ENCODE results near the gene PAGE2B. TPM values are rescaled to one million over a fixed set of nuclear protein-coding genes. Genes with fewer than 3 reads are reported as not detected.
"Not testable (repeated sequence)": the region's sequence is repeated elsewhere in the genome, so short reads cannot be mapped to it uniquely, and the experiment has no call there.

Gene PAGE2B
- total RNA-seq, 2 experiments from 2014 or later: 1.0 TPM; not detected in 1

DNA sequence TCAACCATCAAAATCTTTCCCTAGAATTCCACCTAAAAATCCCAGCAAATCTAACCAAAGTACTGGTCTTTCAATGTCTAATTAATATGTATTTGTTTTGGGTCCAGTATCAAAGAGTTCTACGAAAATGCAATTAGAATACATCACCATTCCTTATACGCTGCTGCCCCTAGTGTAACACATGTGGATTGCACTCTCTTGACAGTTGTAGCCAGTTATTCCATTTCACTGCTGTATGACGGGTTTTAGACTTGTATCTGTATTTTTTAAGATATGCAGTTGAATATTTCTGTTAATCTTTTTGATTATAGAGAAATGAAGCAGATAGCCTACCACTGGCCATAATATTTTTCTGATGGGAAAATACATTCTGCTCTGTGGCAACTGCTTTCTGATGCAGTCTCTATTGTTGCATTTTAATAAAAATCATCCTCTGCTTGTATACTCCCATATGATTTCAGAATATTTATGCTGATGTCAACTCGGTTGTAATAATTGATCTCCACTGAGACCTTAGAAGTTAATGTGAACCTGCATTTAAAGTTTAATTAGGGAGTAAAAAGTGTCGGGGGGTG, 17.1 kb upstream of the PAGE2B start:
- Mint-ChIP-seq H3K27ac (no peak overlapping the region), H3K36me3 (ENCODE audit: low read depth) (no peaks in the 10 kb centered on the region), H3K4me1 (peaks cover 15% of the 10 kb centered on the region), H3K27me3 (no peaks in the 10 kb centered on the region), H3K4me3 (peak overlapping the region; percentile 12), H3K9me3 (no peaks in the 10 kb centered on the region)
- ChIA-PET POLR2A (interaction anchor here (1.1 kb wide), 1 partner anchor 58 kb away, joined by 3 read pairs; the partner anchor contains the start of gene APEX2), CTCF (interaction anchor here (0.9 to 1.2 kb wide), 3 partner anchors 57 to 798 kb away, joined by 3 to 4 read pairs (median 3); partner anchors contain the start of gene APEX2)
- DNase-seq: peak; percentile 17

- POLR2A ChIA-PET; H3K36me3 Mint-ChIP-seq (ENCODE audit: low read depth); H3K4me1 Mint-ChIP-seq; H3K4me3 Mint-ChIP-seq; CTCF ChIA-PET; H3K9me3 Mint-ChIP-seq; H3K27me3 Mint-ChIP-seq; H3K27ac Mint-ChIP-seq; DNase-seq: not testable (repeated sequence)
Measured at GRCh38 chrX:55067180-55067579, 7.7 kb upstream of the PAGE2B start.

DNA sequence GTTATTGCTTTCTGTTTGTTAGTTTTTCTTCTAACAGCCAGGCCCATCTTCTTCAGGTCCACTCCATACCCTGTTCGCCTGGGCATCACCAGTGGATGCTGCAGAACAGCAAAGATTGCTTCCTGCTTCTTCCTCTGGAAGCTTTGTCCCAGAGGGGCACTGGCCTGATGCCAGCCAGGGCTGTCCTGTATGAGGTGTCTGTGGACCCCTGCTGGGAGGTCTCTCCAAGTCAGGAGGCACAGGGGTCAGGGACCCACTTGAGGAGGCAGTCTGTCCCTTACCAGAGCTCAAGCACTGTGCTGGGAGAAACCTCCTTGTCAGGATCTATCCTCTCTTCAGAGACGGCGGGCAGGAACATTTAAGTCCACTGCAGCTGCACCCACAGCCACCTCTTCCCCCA, 2.5 kb upstream of the PAGE2B start:
- Mint-ChIP-seq H3K36me3 (ENCODE audit: low read depth) (no peaks in the 10 kb centered on the region), H3K4me1 (no peaks in the 10 kb centered on the region), H3K27me3 (no peaks in the 10 kb centered on the region), H3K27ac (no peak overlapping the region), H3K9me3 (no peaks in the 10 kb centered on the region), H3K4me3 (no peak overlapping the region)
- DNase-seq: no peak
- ChIA-PET POLR2A (no interaction called here), CTCF (no interaction called here)

GRCh38 chrX:55088795-55089489, 14.1 kb downstream of the PAGE2B start, which contains the start of gene PAGE2:
PAGE2 (plus strand) TSS chrX:55089018; CDS start chrX:55090021, 1,003 bp downstream.
- Mint-ChIP-seq H3K36me3 (ENCODE audit: low read depth) (no peaks in the 10 kb centered on the region), H3K27me3 (no peaks in the 10 kb centered on the region), H3K27ac (no peak within 1 kb of the TSS), H3K4me1 (no peaks in the 10 kb centered on the region), H3K4me3 (no peak within 1 kb of the TSS), H3K9me3 (no peaks in the 10 kb centered on the region)
- DNase-seq: no peak
- CTCF ChIA-PET: no interaction called here
- POLR2A ChIA-PET: no interaction called here

- no peaks in the 10 kb centered on the region for H3K27me3 Mint-ChIP-seq
- H3K4me3 Mint-ChIP-seq: no peak overlapping the region
- ChIA-PET POLR2A (no interaction called here), CTCF (no interaction called here)
- no peaks in the 10 kb centered on the region for H3K4me1 Mint-ChIP-seq
- no peak overlapping the region for H3K27ac Mint-ChIP-seq
- H3K9me3 Mint-ChIP-seq: no peaks in the 10 kb centered on the region
- no peaks in the 10 kb centered on the region for H3K36me3 Mint-ChIP-seq (ENCODE audit: low read depth)
- DNase-seq: no peak
Measured at GRCh38 chrX:55098691-55099090, 23.9 kb downstream of the PAGE2B start.

DNA sequence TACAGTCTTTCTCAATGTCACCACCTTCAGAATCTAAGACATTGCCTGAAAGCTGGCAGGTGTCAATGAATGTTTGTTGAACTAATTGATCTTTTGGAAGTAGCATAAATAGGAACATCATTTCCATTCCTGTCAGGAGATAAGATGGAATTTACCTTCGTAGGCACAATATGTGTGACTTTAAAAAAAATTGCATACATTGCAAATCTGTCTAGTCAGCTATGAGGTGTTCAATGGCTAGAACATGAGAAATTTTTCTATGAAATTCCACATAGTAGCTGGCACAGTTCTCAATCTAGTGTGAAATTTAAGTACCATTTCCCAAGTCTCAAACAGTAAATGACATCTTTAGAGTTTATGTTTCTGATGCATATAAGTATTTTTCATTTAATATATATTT, 24.3 kb downstream of the PAGE2B start:
- H3K4me1 Mint-ChIP-seq: no peaks in the 10 kb centered on the region
- no peaks in the 10 kb centered on the region for H3K9me3 Mint-ChIP-seq
- no peak for DNase-seq
- no peaks in the 10 kb centered on the region for H3K36me3 Mint-ChIP-seq (ENCODE audit: low read depth)
- no peak overlapping the region for H3K4me3 Mint-ChIP-seq
- H3K27me3 Mint-ChIP-seq: no peaks in the 10 kb centered on the region
- POLR2A ChIA-PET: no interaction called here
- CTCF ChIA-PET: no interaction called here
- no peak overlapping the region for H3K27ac Mint-ChIP-seq

- DNase-seq: no peak
- no peak overlapping the region for H3K4me3 Mint-ChIP-seq
- no peak overlapping the region for H3K27ac Mint-ChIP-seq
- H3K9me3 Mint-ChIP-seq: no peaks in the 10 kb centered on the region
- peaks cover 1% of the 10 kb centered on the region for H3K4me1 Mint-ChIP-seq
- H3K27me3 Mint-ChIP-seq: no peaks in the 10 kb centered on the region
- POLR2A ChIA-PET: no interaction called here
- no peaks in the 10 kb centered on the region for H3K36me3 Mint-ChIP-seq (ENCODE audit: low read depth)
- CTCF ChIA-PET: no interaction called here
Measured at GRCh38 chrX:55102754-55103153, 27.9 kb downstream of the PAGE2B start.

DNA sequence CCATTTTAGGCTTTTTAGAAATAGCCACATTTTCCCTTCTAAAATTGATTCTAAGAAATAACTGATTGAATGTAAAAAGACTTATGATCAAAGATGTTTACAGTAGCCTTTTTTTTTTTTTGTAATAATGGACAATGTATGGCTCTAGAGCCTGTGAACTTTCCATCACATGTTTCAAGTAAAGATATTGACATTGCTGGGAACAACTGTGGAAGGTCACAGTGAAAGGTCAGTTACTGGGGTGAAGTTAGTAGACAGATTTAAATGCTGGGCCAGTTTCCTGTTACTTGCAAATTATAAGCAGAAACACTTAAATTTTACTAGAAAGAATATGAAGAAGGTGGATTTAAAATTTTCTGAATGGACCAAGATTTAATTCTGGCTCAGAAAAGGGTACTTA, 32.4 kb downstream of the PAGE2B start:
- H3K27me3 Mint-ChIP-seq: no peaks in the 10 kb centered on the region
- no peak overlapping the region for H3K27ac Mint-ChIP-seq
- ChIA-PET POLR2A (no interaction called here), CTCF (no interaction called here)
- H3K9me3 Mint-ChIP-seq: no peaks in the 10 kb centered on the region
- peaks cover 1% of the 10 kb centered on the region for H3K4me1 Mint-ChIP-seq
- H3K4me3 Mint-ChIP-seq: no peak overlapping the region
- no peaks in the 10 kb centered on the region for H3K36me3 Mint-ChIP-seq (ENCODE audit: low read depth)
- DNase-seq: no peak

DNA sequence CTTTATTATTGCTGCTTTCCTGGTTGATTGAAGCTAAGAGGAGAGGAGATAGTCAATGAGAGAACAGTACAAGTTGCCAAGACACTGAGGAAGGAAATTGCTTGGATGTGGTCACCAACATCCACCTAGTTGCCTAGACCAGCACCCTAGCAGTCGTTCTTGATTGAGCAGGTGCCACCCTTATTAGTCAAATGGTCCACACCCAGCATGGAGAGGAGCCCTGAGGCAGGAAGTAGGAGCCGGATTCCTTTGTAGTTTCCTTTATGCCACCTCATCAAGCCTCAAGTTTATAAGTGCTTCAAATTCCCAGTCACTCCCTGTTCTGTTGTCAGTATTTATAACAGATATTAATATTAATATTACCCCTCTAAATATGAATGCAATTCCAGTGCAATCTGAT, 33.1 kb downstream of the PAGE2B start:
- no peak overlapping the region for H3K4me3 Mint-ChIP-seq
- peaks cover 1% of the 10 kb centered on the region for H3K4me1 Mint-ChIP-seq
- ChIA-PET CTCF (no interaction called here), POLR2A (no interaction called here)
- H3K27ac Mint-ChIP-seq: no peak overlapping the region
- H3K9me3 Mint-ChIP-seq: no peaks in the 10 kb centered on the region
- no peaks in the 10 kb centered on the region for H3K36me3 Mint-ChIP-seq (ENCODE audit: low read depth)
- no peak for DNase-seq
- H3K27me3 Mint-ChIP-seq: no peaks in the 10 kb centered on the region

DNA sequence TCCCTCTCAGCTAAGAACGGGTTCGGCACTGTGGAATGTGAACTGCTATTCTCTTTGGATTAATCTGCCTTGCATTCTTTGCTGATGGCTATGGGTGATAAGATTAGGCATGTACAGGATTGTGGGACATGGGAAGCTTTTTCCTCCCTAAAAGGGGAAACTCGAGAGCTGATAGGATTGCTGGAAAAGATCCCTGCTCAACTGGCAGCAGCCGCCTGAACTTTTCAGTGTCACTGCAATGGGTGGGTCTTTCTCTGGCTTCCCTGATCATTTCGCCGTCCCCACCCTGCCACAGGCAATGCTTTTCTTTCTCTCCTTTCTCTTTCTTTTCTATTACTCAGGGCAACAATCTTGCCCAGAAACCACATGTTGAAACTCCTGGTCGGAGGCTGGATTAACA, 34.5 kb downstream of the PAGE2B start:
- H3K36me3 Mint-ChIP-seq (ENCODE audit: low read depth): no peaks in the 10 kb centered on the region
- H3K4me3 Mint-ChIP-seq: no peak overlapping the region
- no peaks in the 10 kb centered on the region for H3K9me3 Mint-ChIP-seq
- no peaks in the 10 kb centered on the region for H3K27me3 Mint-ChIP-seq
- CTCF ChIA-PET: no interaction called here
- peaks cover 1% of the 10 kb centered on the region for H3K4me1 Mint-ChIP-seq
- H3K27ac Mint-ChIP-seq: no peak overlapping the region
- DNase-seq: no peak
- POLR2A ChIA-PET: no interaction called here

- no peak overlapping the region for H3K27ac Mint-ChIP-seq
- H3K4me1 Mint-ChIP-seq: peaks cover 1% of the 10 kb centered on the region
- H3K36me3 Mint-ChIP-seq (ENCODE audit: low read depth): no peaks in the 10 kb centered on the region
- ChIA-PET CTCF (no interaction called here), POLR2A (no interaction called here)
- no peaks in the 10 kb centered on the region for H3K27me3 Mint-ChIP-seq
- DNase-seq: no peak
- no peaks in the 10 kb centered on the region for H3K9me3 Mint-ChIP-seq
- no peak overlapping the region for H3K4me3 Mint-ChIP-seq
Measured at GRCh38 chrX:55111578-55112254, 36.9 kb downstream of the PAGE2B start.

GRCh38 chrX:55116589-55116988, 41.8 kb downstream of the PAGE2B start:
- H3K4me3 Mint-ChIP-seq; CTCF ChIA-PET; H3K36me3 Mint-ChIP-seq (ENCODE audit: low read depth); H3K27ac Mint-ChIP-seq; H3K9me3 Mint-ChIP-seq; POLR2A ChIA-PET; DNase-seq; H3K27me3 Mint-ChIP-seq: not testable (repeated sequence)
- H3K4me1 Mint-ChIP-seq: peaks cover 35% of the 10 kb centered on the region

- H3K4me1 Mint-ChIP-seq: peaks cover 35% of the 10 kb centered on the region
- no peak overlapping the region for H3K27ac Mint-ChIP-seq
- no peak overlapping the region for H3K4me3 Mint-ChIP-seq
- H3K36me3 Mint-ChIP-seq (ENCODE audit: low read depth): no peaks in the 10 kb centered on the region
- CTCF ChIA-PET: no interaction called here
- POLR2A ChIA-PET: no interaction called here
- H3K9me3 Mint-ChIP-seq: no peaks in the 10 kb centered on the region
- DNase-seq: peak; percentile 27
- no peaks in the 10 kb centered on the region for H3K27me3 Mint-ChIP-seq
Measured at GRCh38 chrX:55118574-55118973, 43.7 kb downstream of the PAGE2B start.

DNA sequence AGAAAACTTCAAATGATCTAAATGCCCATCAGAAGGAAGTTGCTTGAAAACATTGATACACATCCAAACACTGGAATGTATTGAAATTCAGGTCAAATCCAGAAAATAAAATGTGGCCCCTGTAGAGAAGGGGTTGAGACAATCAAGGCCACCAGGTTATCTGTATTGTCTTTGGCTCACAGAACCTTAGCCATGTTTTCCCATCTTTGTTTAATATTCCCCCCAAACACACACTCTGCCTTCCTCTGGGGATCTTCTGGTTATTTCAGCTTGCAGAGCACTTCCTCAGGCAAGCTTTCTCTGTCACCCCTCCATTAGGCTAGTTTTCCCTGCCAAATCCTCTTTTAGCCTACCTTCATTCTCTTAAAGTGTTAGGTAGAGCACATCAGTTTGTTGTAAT, 44.4 kb downstream of the PAGE2B start:
- H3K9me3 Mint-ChIP-seq: no peaks in the 10 kb centered on the region
- H3K4me1 Mint-ChIP-seq: peaks cover 35% of the 10 kb centered on the region
- peaks cover 1% of the 10 kb centered on the region for H3K27me3 Mint-ChIP-seq
- CTCF ChIA-PET: interaction anchor here (1.4 kb wide), 1 partner anchor 364 kb away, joined by 3 read pairs; no protein-coding TSS in a partner anchor
- no peak for DNase-seq
- H3K36me3 Mint-ChIP-seq (ENCODE audit: low read depth): no peaks in the 10 kb centered on the region
- POLR2A ChIA-PET: interaction anchor here (1.0 to 1.7 kb wide), 2 partner anchors 40 to 119 kb away, joined by 3 to 6 read pairs; partner anchors contain the start of gene APEX2
- peak overlapping the region; percentile 62 for H3K27ac Mint-ChIP-seq
- H3K4me3 Mint-ChIP-seq: no peak overlapping the region
